Cardiac muscle cell (in vitro differentiated cells and primary cell): ENCODE results near the gene WNT1. TPM values are rescaled to one million over a fixed set of nuclear protein-coding genes. Genes with fewer than 3 reads are reported as not detected.

Experiments used
- DNase-seq, 2 donors: peaks; one replicate each; pipeline versions ENCODE4 v3.0.0 to v3.0.0-alpha.2; 2010 to 2017; ENCODE audit warnings: low read depth in 1 of 2, low spot score in 1 of 2
- H3K27ac ChIP-seq: fragments of 200-600 bp; sonication (generic); 2 replicates; pipeline ENCODE4 v1.5.1; 2016
- H3K27me3 ChIP-seq: fragments of 200-600 bp; sonication (generic); 2 replicates; pipeline ENCODE4 v1.6.0; 2016; ENCODE audit warnings: control low read depth
- H3K36me3 ChIP-seq: fragments of 200-600 bp; sonication (generic); 2 replicates; pipeline ENCODE4 v1.5.1; 2016; ENCODE audit warnings: control low read depth
- H3K4me1 ChIP-seq: fragments of 200-600 bp; sonication (generic); 2 replicates; pipeline ENCODE4 v1.8.1; 2017; ENCODE audit warnings: low read depth, mild to moderate bottlenecking, mixed run types
- H3K4me3 ChIP-seq: fragments of 200-600 bp; sonication (generic); 2 replicates; pipeline ENCODE4 v1.5.1; 2016; ENCODE audit warnings: mild to moderate bottlenecking
- H3K9me3 ChIP-seq: fragments of 200-600 bp; sonication (generic); 2 replicates; pipeline ENCODE4 v1.5.1; 2017; ENCODE audit warnings: low read depth, mild to moderate bottlenecking, control low read depth
- polyA plus RNA-seq: library from polyadenylated mRNA; unstranded; fragments of >200 nt; fragmentation: Nextera tagmentation; extraction: Ambion mirVana; gene quantifications from 2 replicates; pipeline ENCODE4 v1.2.1, GENCODE V29; 2016
- total RNA-seq: library from RNA; depleted of rRNA; stranded (reverse); fragments of >200 nt; gene quantifications from 2 replicates; pipeline ENCODE4 v1.2.3, GENCODE V29; 2016
- TF ChIP-seq, protein P1 (sequence below): IDR thresholded peaks from 2 replicates; pipeline ENCODE4 v1.5.1; 2012; ENCODE audit warnings: low read depth, mild to moderate bottlenecking, low read length

The WNT1 gene
- total and polyA plus RNA-seq, 2 experiments from 2014 or later: not detected

- no peaks in the 10 kb centered on the region for H3K9me3 ChIP-seq
- TF ChIP-seq, protein P1, sequence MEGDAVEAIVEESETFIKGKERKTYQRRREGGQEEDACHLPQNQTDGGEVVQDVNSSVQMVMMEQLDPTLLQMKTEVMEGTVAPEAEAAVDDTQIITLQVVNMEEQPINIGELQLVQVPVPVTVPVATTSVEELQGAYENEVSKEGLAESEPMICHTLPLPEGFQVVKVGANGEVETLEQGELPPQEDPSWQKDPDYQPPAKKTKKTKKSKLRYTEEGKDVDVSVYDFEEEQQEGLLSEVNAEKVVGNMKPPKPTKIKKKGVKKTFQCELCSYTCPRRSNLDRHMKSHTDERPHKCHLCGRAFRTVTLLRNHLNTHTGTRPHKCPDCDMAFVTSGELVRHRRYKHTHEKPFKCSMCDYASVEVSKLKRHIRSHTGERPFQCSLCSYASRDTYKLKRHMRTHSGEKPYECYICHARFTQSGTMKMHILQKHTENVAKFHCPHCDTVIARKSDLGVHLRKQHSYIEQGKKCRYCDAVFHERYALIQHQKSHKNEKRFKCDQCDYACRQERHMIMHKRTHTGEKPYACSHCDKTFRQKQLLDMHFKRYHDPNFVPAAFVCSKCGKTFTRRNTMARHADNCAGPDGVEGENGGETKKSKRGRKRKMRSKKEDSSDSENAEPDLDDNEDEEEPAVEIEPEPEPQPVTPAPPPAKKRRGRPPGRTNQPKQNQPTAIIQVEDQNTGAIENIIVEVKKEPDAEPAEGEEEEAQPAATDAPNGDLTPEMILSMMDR: no peak
- no peak overlapping the region for H3K27ac ChIP-seq
- H3K27me3 ChIP-seq: peaks cover 3% of the 10 kb centered on the region
- DNase-seq: no peak
- no peak overlapping the region for H3K4me3 ChIP-seq
- no peaks in the 10 kb centered on the region for H3K4me1 ChIP-seq
- H3K36me3 ChIP-seq: no peaks in the 10 kb centered on the region
These were observed 16.8 kb upstream of the WNT1 start for GRCh38 chr12:48961331-48961730.

DNA sequence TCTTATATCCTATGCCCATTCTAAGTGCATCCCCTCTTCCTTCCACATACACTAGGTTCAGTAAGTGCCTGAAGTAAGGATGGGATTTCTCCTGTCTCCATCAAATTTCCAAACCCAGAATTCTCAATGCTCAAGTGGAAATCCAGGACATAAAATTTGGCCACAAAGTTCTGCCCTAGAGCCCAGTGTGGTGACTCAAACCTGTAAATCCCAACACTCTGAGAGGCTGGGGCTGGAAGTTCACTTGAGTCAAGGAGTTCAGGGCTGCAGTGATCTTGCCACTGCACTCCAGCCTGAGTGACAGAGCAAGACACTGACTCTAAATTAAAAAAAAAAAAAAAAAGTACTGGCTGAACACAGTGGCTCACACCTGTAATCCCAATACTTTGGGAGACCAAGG, 16.3 kb upstream of the WNT1 start:
- peaks cover 8% of the 10 kb centered on the region for H3K27me3 ChIP-seq
- no peak for DNase-seq
- TF ChIP-seq, protein P1: no peak
- no peak overlapping the region for H3K4me3 ChIP-seq
- no peaks in the 10 kb centered on the region for H3K9me3 ChIP-seq
- no peaks in the 10 kb centered on the region for H3K36me3 ChIP-seq
- no peaks in the 10 kb centered on the region for H3K4me1 ChIP-seq
- no peak overlapping the region for H3K27ac ChIP-seq

GRCh38 chr12:48965298-48965838, 12.8 kb upstream of the WNT1 start:
- TF ChIP-seq, protein P1: peak; percentile 40
- H3K4me3 ChIP-seq: no peak overlapping the region
- DNase-seq: peak in 1 of 2 donors; percentile 31
- no peaks in the 10 kb centered on the region for H3K4me1 ChIP-seq
- H3K27me3 ChIP-seq: peaks cover 35% of the 10 kb centered on the region
- no peak overlapping the region for H3K27ac ChIP-seq
- no peaks in the 10 kb centered on the region for H3K9me3 ChIP-seq
- no peaks in the 10 kb centered on the region for H3K36me3 ChIP-seq

DNA sequence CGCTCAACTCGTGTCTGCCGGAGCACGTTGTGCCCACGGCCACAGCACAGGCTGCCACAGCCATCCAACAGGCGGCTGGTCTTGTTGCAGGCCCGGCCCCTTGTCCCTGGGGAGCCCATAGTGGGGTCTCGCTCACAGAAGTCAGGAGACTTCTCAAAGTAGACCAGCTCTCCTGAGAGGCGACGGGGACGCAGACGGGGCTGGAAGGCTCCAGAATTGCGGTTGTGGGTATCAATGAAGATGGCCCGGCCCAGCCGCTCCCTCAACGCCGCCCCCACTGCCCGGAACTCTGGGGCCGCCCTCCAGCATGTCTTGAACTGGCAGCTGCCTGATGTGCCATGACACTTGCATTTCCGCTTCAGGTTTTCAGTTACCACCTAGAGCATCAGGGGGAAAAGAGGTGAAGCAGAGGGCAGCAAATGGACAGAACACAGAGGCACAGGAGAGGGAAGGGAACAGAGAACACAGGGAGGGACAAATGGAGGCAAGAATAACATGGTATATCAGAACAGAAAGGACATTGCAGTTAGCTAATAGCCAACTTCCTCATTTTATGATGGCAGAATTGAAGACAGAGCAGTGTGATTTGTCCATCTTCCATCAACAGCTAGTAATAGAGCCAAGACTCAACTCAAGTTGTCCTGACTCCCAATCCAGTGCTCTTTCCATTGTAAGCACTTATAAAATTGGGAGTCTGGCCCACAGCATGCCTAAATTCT, 11.8 kb upstream of the WNT1 start:
- DNase-seq: no peak
- Histone ChIP-seq H3K4me3 (no peak overlapping the region), H3K9me3 (no peaks in the 10 kb centered on the region), H3K27me3 (peaks cover 45% of the 10 kb centered on the region), H3K4me1 (peaks cover 4% of the 10 kb centered on the region), H3K36me3 (no peaks in the 10 kb centered on the region), H3K27ac (no peak overlapping the region)
- TF ChIP-seq, protein P1: no peak

- H3K4me1 ChIP-seq: peaks cover 4% of the 10 kb centered on the region
- TF ChIP-seq, protein P1: no peak
- no peak for DNase-seq
- H3K27ac ChIP-seq: no peak overlapping the region
- no peaks in the 10 kb centered on the region for H3K9me3 ChIP-seq
- H3K4me3 ChIP-seq: no peak overlapping the region
- peaks cover 61% of the 10 kb centered on the region for H3K27me3 ChIP-seq
- H3K36me3 ChIP-seq: no peaks in the 10 kb centered on the region
These were observed 10.1 kb upstream of the WNT1 start for GRCh38 chr12:48967991-48968390.
